Activated naive CD8-positive, alpha-beta T cell treated with anti-CD3 and anti-CD28 coated beads, Interleukin-2, amount 10 ng/mL, durations not matched to agents 7 days and 5 days (primary cell): ENCODE data around the gene LDLRAD3. TPM values are rescaled to one million over a fixed set of nuclear protein-coding genes. Genes with fewer than 3 reads are reported as not detected.

Experiments
- ATAC-seq: fragments of 150-1000 bp; cut with Tn5 transposase; one replicate; pipeline ENCODE4 v1.10.0; 2021; ENCODE audit warnings: low read depth, moderate library complexity
- POLR2A ChIA-PET: fragments of 350-600 bp; sonication (Branson Sonifier 250); formaldehyde crosslinking; loops from one replicate; lab custom pipeline; 2021; ENCODE audit warnings: antibody characterized with exemption; lab: Charles Lee
- DNase-seq: peaks from one replicate; pipeline ENCODE4 v3.0.0; 2021
- H3K27ac Mint-ChIP-seq: one replicate; pipeline ENCODE4 v1.8.0; 2022; ENCODE audit warnings: mild to moderate bottlenecking, mixed read lengths
- H3K27me3 Mint-ChIP-seq: one replicate; pipeline ENCODE4 v1.8.0; 2022; ENCODE audit warnings: mild to moderate bottlenecking, moderate library complexity, mixed read lengths
- H3K36me3 Mint-ChIP-seq: one replicate; pipeline ENCODE4 v1.8.0; 2021; ENCODE audit warnings: mild to moderate bottlenecking, mixed read lengths
- H3K4me1 Mint-ChIP-seq: one replicate; pipeline ENCODE4 v1.8.0; 2021; ENCODE audit warnings: mixed read lengths
- H3K4me3 Mint-ChIP-seq: one replicate; pipeline ENCODE4 v1.8.0; 2022; ENCODE audit warnings: mild to moderate bottlenecking, moderate library complexity, mixed read lengths
- H3K9me3 Mint-ChIP-seq: one replicate; pipeline ENCODE4 v1.8.0; 2021; ENCODE audit warnings: mixed read lengths
- total RNA-seq, 2 experiments: library from RNA; stranded (reverse); gene quantifications; one replicate each; pipeline ENCODE4 v1.2.3, GENCODE V29; 2021

Gene LDLRAD3
- total RNA-seq, 2 experiments from 2014 or later, result 0.09 TPM; not detected in 1

DNA sequence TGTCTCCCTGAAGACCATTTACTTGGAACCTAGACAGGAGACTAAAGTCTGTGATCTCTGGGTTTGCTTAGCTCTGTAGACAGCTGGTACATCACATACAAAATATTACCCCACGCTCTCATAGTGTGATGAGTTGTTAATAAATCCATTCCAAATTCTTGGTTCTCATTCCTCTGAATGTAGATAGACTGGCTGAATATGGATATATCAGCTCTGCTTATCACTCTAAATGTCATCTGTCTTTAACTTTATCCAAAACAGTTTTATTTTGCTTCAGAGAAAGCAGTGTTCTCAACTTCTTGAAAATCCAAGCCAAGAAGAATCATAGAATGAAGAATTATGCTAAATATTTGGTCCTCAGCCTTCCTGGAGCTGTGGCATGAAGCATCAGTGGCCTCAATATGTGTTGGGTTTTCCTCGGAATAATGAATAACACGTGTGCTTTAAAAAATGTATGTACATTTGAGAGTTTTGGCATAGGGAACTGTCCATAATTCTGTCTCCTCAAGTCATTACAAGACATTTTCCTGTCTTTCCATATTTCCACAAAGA, 10.5 kb upstream of the LDLRAD3 start:
- no peak overlapping the region for H3K27ac Mint-ChIP-seq
- POLR2A ChIA-PET, result no interaction called here
- no peaks in the 10 kb centered on the region for H3K9me3 Mint-ChIP-seq

DNA sequence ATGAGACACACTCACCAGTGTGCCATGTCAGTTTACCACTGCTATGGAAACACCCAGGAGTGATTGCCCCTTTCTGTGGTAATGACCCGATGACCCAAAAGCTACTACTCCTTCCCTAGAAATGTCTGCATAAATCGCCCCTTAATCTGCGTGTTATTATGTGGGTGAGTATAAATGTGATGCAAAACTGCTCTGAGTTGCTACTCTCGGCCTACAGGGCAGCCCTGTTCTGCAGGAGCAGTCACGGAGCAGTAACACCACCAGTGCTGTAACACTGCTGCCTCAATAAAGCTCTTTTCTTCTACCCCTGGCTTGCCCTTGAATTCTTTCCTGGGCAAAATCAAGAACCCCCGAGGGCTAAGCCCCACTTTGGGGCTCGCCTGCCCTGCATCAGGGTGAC, 9.6 kb upstream of the LDLRAD3 start:
- H3K9me3 Mint-ChIP-seq, result no peaks in the 10 kb centered on the region
- ATAC-seq (no peak), DNase-seq (no peak)
- no peak overlapping the region for H3K4me3 Mint-ChIP-seq
- POLR2A ChIA-PET, result no interaction called here
- no peaks in the 10 kb centered on the region for H3K36me3 Mint-ChIP-seq
- H3K4me1 Mint-ChIP-seq, result no peaks in the 10 kb centered on the region
- peaks cover 11% of the 10 kb centered on the region for H3K27me3 Mint-ChIP-seq
- no peak overlapping the region for H3K27ac Mint-ChIP-seq

More for the DNA sequence above, 10.5 kb upstream of the LDLRAD3 start:
- H3K4me1 Mint-ChIP-seq, result no peaks in the 10 kb centered on the region
- H3K4me3 Mint-ChIP-seq, result no peak overlapping the region
- DNase-seq, result no peak
- no peaks in the 10 kb centered on the region for H3K36me3 Mint-ChIP-seq
- no peak for ATAC-seq
- H3K27me3 Mint-ChIP-seq, result peaks cover 11% of the 10 kb centered on the region

DNA sequence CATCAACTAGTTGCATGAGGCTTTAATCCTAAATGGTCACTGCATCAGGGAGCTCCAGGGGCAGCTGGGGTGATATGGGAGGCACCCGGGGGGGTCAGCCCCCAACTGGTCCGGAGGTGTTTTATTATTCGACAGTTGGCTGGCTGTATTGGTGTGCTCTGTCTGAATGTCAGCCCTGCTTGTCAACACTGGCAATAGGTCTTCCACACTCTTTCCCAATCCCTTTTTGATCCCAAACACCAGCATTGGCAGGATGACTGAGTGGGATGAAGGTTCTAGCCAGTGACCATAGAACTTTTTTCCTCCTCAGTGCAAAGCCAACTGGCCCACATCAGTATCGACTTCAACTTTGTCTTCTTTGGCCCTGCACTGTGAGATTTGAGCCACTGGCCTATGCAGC, 8.9 kb upstream of the LDLRAD3 start:
- H3K27ac Mint-ChIP-seq, result no peak overlapping the region
- H3K9me3 Mint-ChIP-seq, result no peaks in the 10 kb centered on the region
- H3K27me3 Mint-ChIP-seq, result peaks cover 12% of the 10 kb centered on the region
- ATAC-seq (no peak), DNase-seq (no peak)
- no peaks in the 10 kb centered on the region for H3K36me3 Mint-ChIP-seq
- no peak overlapping the region for H3K4me3 Mint-ChIP-seq
- H3K4me1 Mint-ChIP-seq, result no peaks in the 10 kb centered on the region
- POLR2A ChIA-PET, result no interaction called here

DNA sequence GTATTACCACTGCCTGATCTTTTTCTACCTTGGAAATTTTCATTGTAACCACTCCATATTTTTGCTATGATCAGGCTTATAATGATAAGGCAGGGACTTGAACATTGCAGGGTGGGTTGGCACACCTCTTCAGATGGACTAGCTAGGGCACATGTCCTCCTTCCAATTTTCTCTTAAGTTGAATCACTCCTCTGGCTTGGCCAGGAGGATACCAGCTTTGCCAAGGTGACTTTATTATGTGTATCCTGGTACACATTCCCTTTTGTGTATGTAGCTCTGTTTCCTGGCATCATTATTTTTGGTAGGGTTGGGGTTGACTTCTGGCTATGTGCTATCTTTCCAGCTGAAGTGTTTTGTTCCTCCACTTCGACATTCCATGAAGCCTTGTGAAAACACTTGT, 8.5 kb upstream of the LDLRAD3 start:
- no peak overlapping the region for H3K27ac Mint-ChIP-seq
- ATAC-seq (no peak), DNase-seq (no peak)
- H3K4me3 Mint-ChIP-seq, result no peak overlapping the region
- no peaks in the 10 kb centered on the region for H3K9me3 Mint-ChIP-seq
- POLR2A ChIA-PET, result no interaction called here
- H3K4me1 Mint-ChIP-seq, result no peaks in the 10 kb centered on the region
- no peaks in the 10 kb centered on the region for H3K36me3 Mint-ChIP-seq
- H3K27me3 Mint-ChIP-seq, result peaks cover 16% of the 10 kb centered on the region

DNA sequence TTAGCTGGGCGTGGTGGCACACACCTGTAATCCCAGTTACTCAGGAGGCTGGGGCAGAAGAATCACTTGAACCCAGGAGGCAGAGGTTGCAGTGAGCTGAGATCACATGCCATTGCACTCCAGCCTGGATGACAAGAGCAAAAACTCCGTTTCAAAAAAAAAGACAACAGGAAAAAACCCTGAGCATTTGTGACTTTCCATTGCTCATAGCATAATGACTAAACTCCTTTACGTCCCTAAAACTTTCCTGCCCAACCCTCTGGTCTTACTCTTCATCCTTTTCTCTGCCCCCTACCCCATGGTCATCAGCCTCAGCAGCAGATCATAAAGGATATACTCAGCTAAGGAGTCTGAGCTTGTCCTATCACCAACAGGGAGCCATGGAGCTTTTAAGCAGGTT, 6.8 kb upstream of the LDLRAD3 start:
- DNase-seq (no peak), ATAC-seq (no peak)
- Mint-ChIP-seq H3K27me3 (peaks cover 18% of the 10 kb centered on the region), H3K4me3 (no peak overlapping the region), H3K4me1 (no peaks in the 10 kb centered on the region), H3K27ac (no peak overlapping the region), H3K36me3 (no peaks in the 10 kb centered on the region), H3K9me3 (no peaks in the 10 kb centered on the region)
- POLR2A ChIA-PET, result no interaction called here

DNA sequence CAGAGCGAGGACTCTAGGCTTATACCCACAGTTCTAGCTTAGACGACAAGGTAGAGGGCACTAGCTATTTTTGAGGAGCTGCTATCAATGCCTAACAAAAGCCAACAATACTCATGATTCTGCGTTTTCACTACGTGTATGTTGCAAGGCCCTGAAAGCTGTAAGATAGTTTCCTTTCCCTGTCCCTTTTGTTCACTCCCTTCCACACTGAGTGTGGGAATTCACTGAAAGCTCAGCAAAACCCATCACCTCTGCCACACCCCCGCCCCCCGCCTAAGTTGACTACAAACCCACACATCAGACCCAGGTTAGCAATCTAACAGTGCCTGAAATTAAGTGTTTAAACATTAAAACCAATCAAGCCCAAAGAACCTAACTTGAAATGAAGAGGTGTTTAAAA, 6.2 kb upstream of the LDLRAD3 start:
- no peak for ATAC-seq
- POLR2A ChIA-PET, result interaction anchor here (0.6 kb wide), 1 partner anchor 174 kb away, joined by 3 read pairs; no protein-coding TSS in a partner anchor
- peaks cover 21% of the 10 kb centered on the region for H3K27me3 Mint-ChIP-seq
- H3K9me3 Mint-ChIP-seq, result no peaks in the 10 kb centered on the region
- H3K27ac Mint-ChIP-seq, result no peak overlapping the region
- H3K4me1 Mint-ChIP-seq, result no peaks in the 10 kb centered on the region
- no peaks in the 10 kb centered on the region for H3K36me3 Mint-ChIP-seq
- no peak overlapping the region for H3K4me3 Mint-ChIP-seq
- no peak for DNase-seq

DNA sequence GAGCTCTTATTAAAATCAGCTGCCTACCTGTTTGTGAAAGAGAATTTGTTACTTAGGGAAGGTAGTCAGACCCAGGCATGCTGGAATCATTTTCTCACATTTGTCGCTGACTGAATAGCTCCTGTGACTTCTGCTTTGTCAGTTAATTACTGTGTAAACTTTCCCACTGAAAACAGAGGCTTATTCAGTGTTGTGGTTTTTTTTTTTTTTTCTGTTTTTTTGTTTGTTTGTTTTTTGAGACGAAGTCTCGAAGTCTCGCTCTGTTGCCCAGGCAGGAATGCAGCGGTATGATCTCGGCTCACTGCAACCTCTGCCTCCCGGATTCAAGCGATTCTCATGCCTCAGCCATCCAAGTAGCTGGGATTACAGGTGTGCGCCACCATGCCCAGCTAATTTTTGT, 5.6 kb upstream of the LDLRAD3 start:
- POLR2A ChIA-PET, result no interaction called here
- DNase-seq (no peak), ATAC-seq (no peak)
- Mint-ChIP-seq H3K4me1 (no peaks in the 10 kb centered on the region), H3K4me3 (no peak overlapping the region), H3K27ac (no peak overlapping the region), H3K9me3 (no peaks in the 10 kb centered on the region), H3K27me3 (peaks cover 26% of the 10 kb centered on the region), H3K36me3 (no peaks in the 10 kb centered on the region)

DNA sequence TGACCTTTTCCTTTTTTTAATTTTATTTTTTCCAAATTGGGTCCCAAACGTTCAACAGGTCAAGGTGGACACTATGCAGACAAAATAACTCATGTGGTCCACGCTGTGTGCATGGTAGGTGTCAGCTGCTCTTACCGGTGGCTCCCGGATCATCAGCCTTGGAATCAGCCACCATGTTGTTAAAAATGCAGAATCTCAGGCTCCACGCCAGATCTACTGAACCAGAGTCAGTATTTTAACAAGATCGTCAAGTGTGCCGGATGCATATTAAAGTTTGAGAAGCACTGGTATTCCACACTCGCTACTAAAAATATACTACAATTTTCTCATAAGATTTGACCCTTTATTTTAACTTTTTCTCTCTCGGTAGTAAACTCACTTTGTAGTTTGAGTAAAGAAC, 553 bp upstream of the LDLRAD3 start:
- POLR2A ChIA-PET, result no interaction called here
- Mint-ChIP-seq H3K27ac (no peak overlapping the region), H3K36me3 (no peaks in the 10 kb centered on the region), H3K9me3 (no peaks in the 10 kb centered on the region), H3K4me3 (peak overlapping the region; percentile 78), H3K27me3 (peaks cover 51% of the 10 kb centered on the region), H3K4me1 (peaks cover 3% of the 10 kb centered on the region)
- DNase-seq (no peak), ATAC-seq (no peak)

DNA sequence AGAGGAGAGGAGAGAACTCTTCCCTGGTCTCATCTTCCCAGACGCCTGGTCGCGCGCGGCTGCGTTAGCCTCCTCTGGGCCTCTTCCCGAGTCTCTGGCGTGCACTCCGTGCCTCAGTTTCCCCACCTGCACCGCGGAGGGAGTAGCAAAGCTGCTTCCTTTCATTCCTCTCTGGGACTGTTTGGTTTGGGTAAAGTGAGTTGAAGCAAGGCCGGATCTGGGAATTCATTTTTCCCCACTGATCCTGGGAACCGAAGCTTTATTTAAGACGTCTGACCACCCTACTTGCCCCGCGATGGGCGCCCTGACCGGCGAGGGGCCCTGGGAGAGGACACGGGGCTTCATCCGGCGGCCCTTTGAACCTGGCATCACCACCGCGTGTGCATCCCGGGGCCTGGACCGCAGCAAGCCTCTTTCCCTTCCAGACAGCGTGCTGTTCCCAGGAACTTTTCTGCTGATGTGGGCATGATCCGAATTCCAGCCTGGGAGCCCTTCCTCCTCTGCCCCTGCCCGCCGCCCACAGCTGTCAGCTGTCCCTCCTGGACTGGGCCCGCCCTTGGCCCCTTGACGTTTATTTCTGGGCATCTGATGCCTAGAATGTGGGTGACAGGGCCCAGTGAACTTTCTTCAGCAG, 758 bp downstream of the LDLRAD3 start:
- no peak for DNase-seq
- no peak overlapping the region for H3K27ac Mint-ChIP-seq
- POLR2A ChIA-PET, result no interaction called here

DNA sequence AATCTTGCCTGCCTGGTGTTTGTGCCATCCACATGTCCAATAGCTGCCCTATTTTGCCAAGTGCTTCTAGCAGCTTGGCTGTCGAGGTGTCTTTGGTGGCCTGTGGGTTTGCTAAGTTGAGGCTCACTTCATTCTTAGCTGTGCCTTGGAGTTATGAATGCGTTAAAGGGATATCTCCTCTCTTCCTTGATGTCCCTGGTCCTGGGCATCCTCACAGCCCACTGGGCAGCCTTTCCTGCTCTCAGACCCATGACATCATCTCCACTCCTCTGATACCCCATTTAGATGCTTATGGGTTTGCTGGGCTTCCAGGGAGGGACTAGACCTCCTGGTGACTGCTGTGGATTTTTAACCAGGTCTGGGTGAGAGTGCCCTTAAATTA, 1.3 kb downstream of the LDLRAD3 start:
- Mint-ChIP-seq H3K4me3 (peak overlapping the region; percentile 49), H3K27ac (no peak overlapping the region)

More for the DNA sequence above, 758 bp downstream of the LDLRAD3 start:
- Mint-ChIP-seq H3K4me3 (peak overlapping the region; percentile 71), H3K4me1 (peaks cover 3% of the 10 kb centered on the region), H3K36me3 (no peaks in the 10 kb centered on the region), H3K27me3 (peaks cover 51% of the 10 kb centered on the region), H3K9me3 (no peaks in the 10 kb centered on the region)
- ATAC-seq, result no peak

DNA sequence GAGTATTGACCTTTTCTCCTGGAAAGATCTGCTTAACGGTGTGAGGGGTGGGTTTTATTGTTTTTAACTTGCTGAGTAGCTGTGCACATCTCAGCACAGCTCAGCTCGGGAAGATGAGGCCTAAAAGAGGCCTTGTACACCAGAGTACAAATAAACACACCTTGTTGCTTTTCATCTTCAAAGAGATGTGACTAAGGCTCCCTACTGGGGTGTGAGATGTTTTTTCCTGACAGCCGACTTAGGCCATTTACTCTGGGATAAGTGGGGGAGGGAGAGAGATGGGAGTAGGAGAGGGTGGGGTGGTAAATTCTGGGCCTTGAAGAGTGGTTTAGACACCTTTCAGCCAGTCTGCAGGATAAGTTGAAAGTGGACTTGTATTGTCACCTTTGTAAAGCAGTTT, 2.9 kb downstream of the LDLRAD3 start:
- H3K9me3 Mint-ChIP-seq, result no peaks in the 10 kb centered on the region
- no peak for ATAC-seq
- peaks cover 44% of the 10 kb centered on the region for H3K27me3 Mint-ChIP-seq
- DNase-seq, result no peak
- POLR2A ChIA-PET, result no interaction called here
- no peaks in the 10 kb centered on the region for H3K36me3 Mint-ChIP-seq
- no peak overlapping the region for H3K4me3 Mint-ChIP-seq
- peaks cover 3% of the 10 kb centered on the region for H3K4me1 Mint-ChIP-seq
- no peak overlapping the region for H3K27ac Mint-ChIP-seq

More for the DNA sequence above, 1.3 kb downstream of the LDLRAD3 start:
- no peaks in the 10 kb centered on the region for H3K9me3 Mint-ChIP-seq
- no peaks in the 10 kb centered on the region for H3K36me3 Mint-ChIP-seq
- ATAC-seq, result no peak
- H3K4me1 Mint-ChIP-seq, result peaks cover 3% of the 10 kb centered on the region
- H3K27me3 Mint-ChIP-seq, result peaks cover 48% of the 10 kb centered on the region
- no peak for DNase-seq
- POLR2A ChIA-PET, result no interaction called here

DNA sequence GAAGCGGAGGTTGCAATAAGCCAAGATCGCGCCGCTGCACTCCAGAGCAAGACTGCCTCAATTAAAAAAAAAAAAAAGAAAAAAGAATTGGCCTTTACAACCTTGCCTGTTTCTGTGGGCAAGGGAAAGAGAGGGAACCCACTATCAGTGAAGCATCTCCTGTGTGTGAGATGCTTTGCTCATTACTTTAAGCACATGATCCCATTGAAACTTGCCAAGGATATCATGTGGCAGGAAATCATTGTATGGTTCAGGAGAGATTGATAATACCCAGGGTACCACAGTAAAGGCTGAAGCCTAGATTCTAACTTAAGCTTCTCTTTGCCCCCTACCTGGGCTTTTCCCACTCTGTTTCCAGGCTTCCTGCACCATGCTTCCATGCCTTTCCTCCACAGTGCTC, 3.6 kb downstream of the LDLRAD3 start:
- H3K4me3 Mint-ChIP-seq, result no peak overlapping the region
- no peaks in the 10 kb centered on the region for H3K36me3 Mint-ChIP-seq
- peaks cover 3% of the 10 kb centered on the region for H3K4me1 Mint-ChIP-seq
- H3K9me3 Mint-ChIP-seq, result no peaks in the 10 kb centered on the region
- POLR2A ChIA-PET, result no interaction called here
- no peak overlapping the region for H3K27ac Mint-ChIP-seq
- no peak for ATAC-seq
- peaks cover 44% of the 10 kb centered on the region for H3K27me3 Mint-ChIP-seq
- DNase-seq, result no peak

DNA sequence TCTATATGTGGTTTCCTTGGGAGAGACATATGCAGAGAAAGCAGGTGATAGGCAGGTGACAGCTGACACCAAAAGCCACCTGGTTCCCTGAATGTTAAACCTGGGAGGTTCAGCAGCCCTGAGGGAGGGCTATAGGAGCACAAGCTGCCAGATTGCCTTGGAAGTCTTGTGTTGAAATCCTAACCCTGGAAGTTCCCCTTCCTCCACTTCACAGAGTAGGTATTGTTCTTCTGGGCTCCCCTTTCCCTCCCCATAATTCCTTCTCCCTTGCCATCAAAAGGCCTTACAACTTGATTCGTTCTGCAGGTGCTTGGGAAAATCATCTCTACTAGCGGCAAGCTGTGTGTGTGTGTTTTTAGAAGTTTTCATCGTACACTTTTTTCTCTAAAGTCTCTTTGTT, 5.4 kb downstream of the LDLRAD3 start:
- DNase-seq (no peak), ATAC-seq (no peak)
- no peaks in the 10 kb centered on the region for H3K36me3 Mint-ChIP-seq
- H3K27ac Mint-ChIP-seq, result no peak overlapping the region
- no peaks in the 10 kb centered on the region for H3K4me1 Mint-ChIP-seq
- POLR2A ChIA-PET, result no interaction called here
- no peak overlapping the region for H3K4me3 Mint-ChIP-seq
- peaks cover 37% of the 10 kb centered on the region for H3K27me3 Mint-ChIP-seq
- no peaks in the 10 kb centered on the region for H3K9me3 Mint-ChIP-seq

DNA sequence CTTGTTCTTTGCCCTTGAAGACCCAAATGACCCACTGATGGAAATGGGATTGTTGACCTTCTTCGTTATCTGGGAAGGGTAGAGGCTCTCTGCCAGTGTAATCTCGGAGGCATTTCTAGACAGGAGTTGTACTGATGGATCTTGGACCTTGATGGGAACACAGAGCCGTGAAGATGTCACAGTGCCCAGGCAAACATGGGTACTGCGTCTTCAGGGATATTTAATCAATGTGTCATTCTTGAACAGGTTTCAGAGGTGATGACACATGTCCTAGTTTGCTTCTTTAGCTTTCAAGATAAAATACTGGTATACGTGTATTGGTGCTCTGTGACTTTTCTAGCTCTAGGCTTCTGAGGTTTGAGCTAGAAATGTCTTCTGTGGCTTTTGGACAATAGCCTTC, 6.2 kb downstream of the LDLRAD3 start:
- ATAC-seq (no peak), DNase-seq (no peak)
- POLR2A ChIA-PET, result no interaction called here
- Mint-ChIP-seq H3K4me3 (no peak overlapping the region), H3K4me1 (no peaks in the 10 kb centered on the region), H3K36me3 (no peaks in the 10 kb centered on the region), H3K27ac (no peak overlapping the region), H3K9me3 (no peaks in the 10 kb centered on the region), H3K27me3 (peaks cover 29% of the 10 kb centered on the region)
